ENCODE results near the gene MDH1B. TPM values are rescaled to one million over a fixed set of nuclear protein-coding genes. Genes with fewer than 3 reads are reported as not detected.
A peak's percentile ranks its signal among the peaks of the same experiment; 100 is the strongest.
"Not testable (repeated sequence)": the region's sequence is repeated elsewhere in the genome, so short reads cannot be mapped to it uniquely, and the experiment has no call there.

MDH1B gene
- 1 to 10 TPM in 6 of 10 donors, under 1 TPM in 4; 0.76 to 2.8 (median 1.1) TPM for total RNA-seq
- polyA plus RNA-seq: 1 to 10 TPM in 1 of 2 donors, under 1 TPM in 1; 0.12 to 1.0 TPM
- long read RNA-seq, donor 1: 0 reads
- long read RNA-seq, donor 2, partial matches to known transcripts: 1 of 1 reads
- long read RNA-seq, donor 2, other reads (novel, unspliced or antisense): 0 of 1 reads
- long read RNA-seq, donor 3, partial matches to known transcripts: 0 of 2 reads
- long read RNA-seq, donor 3, other reads (novel, unspliced or antisense): 1 of 2 reads

GRCh38 chr2:206765242-206766056 is at the start of gene MDH1B, which contains the start of gene FASTKD2:
Gene MDH1B (minus strand): TSS chr2:206765328. CDS start chr2:206765271, 57 bp downstream.
Gene FASTKD2 (plus strand): TSS chr2:206765606. CDS start chr2:206766694, 1,088 bp downstream.
- TF ChIP-seq, protein P1, sequence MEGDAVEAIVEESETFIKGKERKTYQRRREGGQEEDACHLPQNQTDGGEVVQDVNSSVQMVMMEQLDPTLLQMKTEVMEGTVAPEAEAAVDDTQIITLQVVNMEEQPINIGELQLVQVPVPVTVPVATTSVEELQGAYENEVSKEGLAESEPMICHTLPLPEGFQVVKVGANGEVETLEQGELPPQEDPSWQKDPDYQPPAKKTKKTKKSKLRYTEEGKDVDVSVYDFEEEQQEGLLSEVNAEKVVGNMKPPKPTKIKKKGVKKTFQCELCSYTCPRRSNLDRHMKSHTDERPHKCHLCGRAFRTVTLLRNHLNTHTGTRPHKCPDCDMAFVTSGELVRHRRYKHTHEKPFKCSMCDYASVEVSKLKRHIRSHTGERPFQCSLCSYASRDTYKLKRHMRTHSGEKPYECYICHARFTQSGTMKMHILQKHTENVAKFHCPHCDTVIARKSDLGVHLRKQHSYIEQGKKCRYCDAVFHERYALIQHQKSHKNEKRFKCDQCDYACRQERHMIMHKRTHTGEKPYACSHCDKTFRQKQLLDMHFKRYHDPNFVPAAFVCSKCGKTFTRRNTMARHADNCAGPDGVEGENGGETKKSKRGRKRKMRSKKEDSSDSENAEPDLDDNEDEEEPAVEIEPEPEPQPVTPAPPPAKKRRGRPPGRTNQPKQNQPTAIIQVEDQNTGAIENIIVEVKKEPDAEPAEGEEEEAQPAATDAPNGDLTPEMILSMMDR (IDR thresholded peaks at IDR 0.05): no peak
- H3K36me3 ChIP-seq: peaks cover 0 to 38% (median 5%) of the 10 kb centered on the region in 9 donors
- H3K9me3 ChIP-seq: no peaks in the 10 kb centered on the region
- WGBS, 2 donors: 0% methylated on average over 46 of the region's 46 CpGs
- H3K4me1 ChIP-seq: peaks cover 0 to 46% (median 33%) of the 10 kb centered on the region in 9 donors
- peak within 1 kb of the TSS; percentile 61 to 86 (median 78) for H3K4me3 ChIP-seq
- DNase-seq: peak; percentile 87 to 88
- intact Hi-C loops (cut with DNase I): loop anchor here in 1 of 10 donors (10.0 kb wide), 1 partner anchor 949 kb away; the partner anchor contains the start of gene CCNYL1
- peak within 1 kb of the TSS; percentile 79 to 92 (median 88) for H3K27ac ChIP-seq
- peak; percentile 96 to 99 (median 98) for ATAC-seq
- H3K27me3 ChIP-seq: no peaks in the 10 kb centered on the region

DNA sequence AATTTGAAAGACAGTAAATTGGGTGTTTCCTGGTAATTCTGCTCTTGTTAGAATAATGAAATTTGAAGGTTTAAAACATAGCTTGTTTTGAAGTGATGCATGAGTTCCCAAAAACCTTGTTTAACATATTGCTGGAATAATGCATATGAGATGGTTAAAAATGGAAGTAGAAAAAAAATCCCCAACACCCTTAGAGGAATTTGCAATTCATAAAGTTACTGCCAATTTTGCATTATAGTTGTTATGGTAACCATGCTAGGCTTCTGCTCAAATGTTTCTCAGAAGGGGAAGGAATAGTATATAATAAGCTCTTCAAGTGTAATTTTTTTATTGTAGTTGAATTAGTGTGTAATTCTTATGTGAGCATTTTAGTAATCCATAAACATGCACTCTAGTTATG is 49.4 kb upstream of the MDH1B start:
- DNase-seq (no peak), ATAC-seq (no peak)
- H3K27ac ChIP-seq: no peak overlapping the region
- peaks cover 0 to 16% (median 0%) of the 10 kb centered on the region in 11 donors for H3K9me3 ChIP-seq
- H3K4me1 ChIP-seq: no peaks in the 10 kb centered on the region
- intact Hi-C loops (cut with DNase I): loop anchor here in 1 of 10 donors (10.0 kb wide), 1 partner anchor 150 kb away; no protein-coding TSS in a partner anchor
- TF ChIP-seq, protein P1 (IDR thresholded peaks at IDR 0.05): no peak
- no peaks in the 10 kb centered on the region for H3K36me3 ChIP-seq
- no peak overlapping the region for H3K4me3 ChIP-seq
- H3K27me3 ChIP-seq: no peaks in the 10 kb centered on the region

DNA sequence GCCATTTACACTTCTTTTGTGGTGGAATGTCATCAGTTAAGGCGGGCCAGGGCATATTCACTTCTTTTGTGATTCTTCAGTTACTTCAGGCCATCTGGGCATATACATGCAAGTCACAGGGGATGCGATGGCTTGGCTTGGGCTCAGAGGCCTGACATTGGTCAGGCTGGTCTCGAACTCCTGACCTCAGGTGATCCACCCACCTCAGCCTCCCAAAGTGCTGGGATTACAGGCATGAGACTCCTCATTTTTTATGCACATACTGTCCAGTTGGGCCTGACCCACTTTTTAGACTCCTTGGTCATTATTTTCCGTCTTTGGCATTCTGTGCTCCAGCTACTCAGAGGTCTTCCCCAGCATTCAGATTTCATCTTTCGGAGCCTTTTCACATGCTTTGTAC is 47.3 kb upstream of the MDH1B start:
- H3K36me3 ChIP-seq, H3K4me3 ChIP-seq, H3K27ac ChIP-seq, H3K4me1 ChIP-seq, ATAC-seq, DNase-seq, H3K27me3 ChIP-seq: not testable (repeated sequence)
- H3K9me3 ChIP-seq: peaks cover 0 to 16% (median 0%) of the 10 kb centered on the region in 11 donors
- WGBS, 2 donors: 96 to 98% methylated on average over 5 of the region's 5 CpGs
- intact Hi-C loops (cut with DNase I): loop anchor here in 1 of 10 donors (10.0 kb wide), 1 partner anchor 152 kb away; no protein-coding TSS in a partner anchor

GRCh38 chr2:206807624-206808023 is 42.5 kb upstream of the MDH1B start:
- DNase-seq, H3K4me1 ChIP-seq, H3K36me3 ChIP-seq, H3K27ac ChIP-seq, H3K27me3 ChIP-seq, ATAC-seq, H3K9me3 ChIP-seq, H3K4me3 ChIP-seq: not testable (repeated sequence)
- 89 to 91% methylated on average over 2 of the region's 3 CpGs for WGBS, 2 donors
- intact Hi-C loops (cut with DNase I): loop anchor here in 4 of 10 donors (10.0 kb wide), 3 partner anchors 177 to 367 kb away; partner anchors contain the start of gene KLF7 (in 2 of the 4)

- Histone ChIP-seq H3K9me3 (no peaks in the 10 kb centered on the region), H3K36me3 (no peaks in the 10 kb centered on the region), H3K4me3 (no peak overlapping the region), H3K27ac (no peak overlapping the region), H3K4me1 (peaks cover 0 to 15% (median 2%) of the 10 kb centered on the region in 9 donors), H3K27me3 (no peaks in the 10 kb centered on the region)
- DNase-seq (no peak), ATAC-seq (no peak)
- TF ChIP-seq, protein P1 (IDR thresholded peaks at IDR 0.05): no peak
- intact Hi-C loops (cut with DNase I): loop anchor here in 5 of 10 donors (2.0 to 10.0 kb wide), 4 partner anchors 179 to 669 kb away; partner anchors contain the start of gene KLF7 (in 2 of the 5)
- WGBS, 2 donors: 59 to 64% methylated on average over 6 of the region's 6 CpGs
Observed at GRCh38 chr2:206805887-206806607, 40.9 kb upstream of the MDH1B start.
